HG03097 (cell line): ENCODE results near the gene SMIM38.

Experiments
- ATAC-seq: cut with Tn5 transposase; IDR thresholded peaks from one replicate; pipeline ENCODE4 v1.9.1; 2021; ENCODE audit not compliant: unreplicated experiment, low FRiP score

Gene SMIM38

DNA sequence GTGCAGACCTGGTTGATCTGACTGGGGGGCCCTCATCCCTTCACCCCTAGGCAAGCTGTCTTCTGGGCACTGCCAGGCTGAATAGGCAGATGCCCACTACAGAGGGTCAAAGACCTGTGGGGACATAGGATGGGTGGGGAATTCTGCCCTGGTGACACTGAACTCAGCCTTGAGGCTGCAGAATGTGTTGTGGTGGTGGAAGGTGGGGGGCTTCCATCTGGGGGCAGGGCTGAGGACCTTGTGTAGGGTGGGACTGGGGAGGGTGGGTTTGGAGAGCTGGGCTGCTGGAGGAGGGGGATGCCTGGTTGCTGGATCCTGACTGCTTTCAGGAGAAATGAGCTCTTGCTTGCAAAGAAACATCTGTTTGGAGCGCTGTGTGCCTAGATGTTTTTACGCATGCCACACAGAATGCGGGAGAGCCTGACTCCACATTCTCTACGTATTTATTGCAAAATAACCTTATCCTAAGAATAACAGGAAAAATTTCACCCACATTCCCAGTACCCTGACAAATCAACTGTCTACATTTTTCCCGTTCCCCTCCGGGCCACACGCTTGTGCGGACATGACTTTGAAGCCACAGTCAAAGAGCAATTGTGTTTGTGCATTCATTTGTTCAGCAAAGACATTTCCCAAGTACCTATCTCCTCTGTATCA is 18.3 kb downstream of the SMIM38 start:
- no peak for ATAC-seq

DNA sequence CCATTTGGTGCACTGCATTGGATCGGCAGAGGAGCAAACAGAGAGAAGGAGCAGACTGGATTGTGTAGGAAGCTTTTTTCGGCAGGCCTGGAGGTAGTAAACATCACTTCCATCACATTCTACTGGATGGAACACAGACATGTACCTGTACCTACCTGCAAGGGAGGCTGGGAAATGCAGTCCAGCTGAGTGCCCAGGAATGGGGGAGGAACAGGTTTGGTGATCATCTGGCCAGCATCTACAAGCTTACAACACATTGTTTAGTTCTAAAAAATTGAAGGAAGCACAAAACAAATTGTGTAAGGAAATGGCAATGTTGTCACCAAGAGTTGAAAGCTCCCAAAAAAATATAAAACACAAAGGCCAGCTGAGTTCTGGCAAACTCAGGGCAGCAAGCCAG is 19.1 kb downstream of the SMIM38 start:
- no peak for ATAC-seq

DNA sequence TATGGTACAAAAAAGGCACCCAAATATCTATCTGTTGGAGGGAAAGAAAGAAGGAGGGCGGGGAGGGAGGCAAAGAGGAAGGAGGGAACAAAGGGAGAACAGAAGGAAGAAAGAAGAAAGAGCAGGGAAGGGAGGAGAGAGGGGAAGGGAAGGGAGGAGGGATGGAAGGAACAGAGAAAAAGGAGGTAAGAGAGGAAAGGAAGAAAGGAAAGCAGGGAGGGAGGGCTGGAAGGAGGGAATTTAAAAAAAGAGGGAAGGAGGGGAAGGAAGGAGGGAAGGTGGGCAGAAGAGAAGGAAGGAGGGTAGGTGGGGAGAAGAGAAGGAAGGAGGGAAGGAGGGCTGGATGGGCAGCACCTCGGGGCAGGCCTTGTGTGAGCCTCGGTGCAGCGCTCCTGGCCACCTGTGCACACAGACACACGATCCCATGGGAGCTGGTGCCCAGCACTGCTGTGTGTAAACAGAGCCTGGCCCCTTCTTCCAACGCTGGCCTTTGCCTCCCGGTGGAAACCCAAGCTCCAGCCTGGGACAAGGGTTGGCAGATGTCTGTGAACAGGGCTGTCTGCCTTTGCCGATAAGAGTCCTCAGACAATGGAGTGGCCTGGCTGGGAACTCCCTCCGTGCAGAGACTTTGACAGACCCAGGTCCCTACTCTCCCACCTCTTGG is 23.2 kb downstream of the SMIM38 start:
- no peak for ATAC-seq

DNA sequence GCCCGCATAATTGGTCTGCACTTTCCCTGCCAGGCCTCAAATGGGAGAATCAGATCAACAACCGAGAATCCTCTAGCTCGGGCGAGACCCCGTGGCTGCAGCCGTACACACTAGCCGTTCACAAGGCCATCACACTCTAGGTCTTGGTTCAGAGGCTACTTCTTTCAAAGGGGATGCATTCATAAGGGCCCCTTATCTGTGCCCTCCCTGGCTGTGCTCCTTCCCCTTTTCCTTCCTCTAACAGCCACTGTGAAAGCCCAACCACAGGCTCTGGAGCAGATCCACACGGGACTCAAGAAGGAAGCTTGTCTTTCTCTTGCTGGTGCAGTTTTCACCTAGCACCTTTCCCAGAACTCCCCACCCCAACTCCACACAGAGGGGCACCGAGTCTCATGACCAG is 24.5 kb downstream of the SMIM38 start:
- ATAC-seq = no peak

DNA sequence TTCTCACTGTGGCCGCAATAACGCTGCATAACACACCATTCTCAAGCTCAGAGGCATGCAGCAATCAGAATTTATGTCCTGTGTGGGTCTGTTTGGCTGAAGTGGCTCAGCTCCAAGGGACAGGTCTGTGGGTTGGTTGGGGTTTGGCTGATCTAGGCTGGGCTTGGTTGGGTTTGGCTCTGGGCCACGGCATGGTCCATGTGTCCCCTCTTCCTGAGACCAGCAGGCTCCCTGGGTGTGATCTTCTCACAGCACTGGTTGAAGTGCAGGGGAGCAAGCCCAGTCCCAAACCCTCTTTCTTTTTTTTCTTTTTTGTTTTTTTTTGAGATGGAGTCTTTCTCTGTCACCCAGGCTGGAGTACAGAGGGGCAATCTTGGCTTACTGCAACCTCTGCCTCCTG is 25.0 kb downstream of the SMIM38 start:
- no peak for ATAC-seq

DNA sequence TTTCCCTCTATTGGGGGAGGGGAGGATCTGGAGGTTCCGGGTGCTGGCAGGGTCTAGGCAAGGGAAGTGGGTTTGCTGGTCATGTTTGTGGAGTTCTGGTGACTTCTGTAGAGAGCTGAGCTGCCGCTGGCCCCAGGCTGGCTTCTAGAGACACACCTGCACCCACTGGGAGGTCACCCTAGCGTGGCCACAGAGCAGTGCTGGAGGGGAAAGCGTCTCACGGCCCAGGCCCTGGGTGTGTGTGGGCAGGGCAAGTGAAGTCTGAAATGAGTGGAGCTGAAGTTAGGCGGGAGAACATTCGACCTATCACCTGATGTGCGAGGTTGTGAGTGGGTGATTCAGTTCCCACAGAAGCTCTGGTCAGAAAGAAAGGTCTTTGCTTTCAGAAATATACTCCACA is 27.9 kb downstream of the SMIM38 start:
- no peak for ATAC-seq

DNA sequence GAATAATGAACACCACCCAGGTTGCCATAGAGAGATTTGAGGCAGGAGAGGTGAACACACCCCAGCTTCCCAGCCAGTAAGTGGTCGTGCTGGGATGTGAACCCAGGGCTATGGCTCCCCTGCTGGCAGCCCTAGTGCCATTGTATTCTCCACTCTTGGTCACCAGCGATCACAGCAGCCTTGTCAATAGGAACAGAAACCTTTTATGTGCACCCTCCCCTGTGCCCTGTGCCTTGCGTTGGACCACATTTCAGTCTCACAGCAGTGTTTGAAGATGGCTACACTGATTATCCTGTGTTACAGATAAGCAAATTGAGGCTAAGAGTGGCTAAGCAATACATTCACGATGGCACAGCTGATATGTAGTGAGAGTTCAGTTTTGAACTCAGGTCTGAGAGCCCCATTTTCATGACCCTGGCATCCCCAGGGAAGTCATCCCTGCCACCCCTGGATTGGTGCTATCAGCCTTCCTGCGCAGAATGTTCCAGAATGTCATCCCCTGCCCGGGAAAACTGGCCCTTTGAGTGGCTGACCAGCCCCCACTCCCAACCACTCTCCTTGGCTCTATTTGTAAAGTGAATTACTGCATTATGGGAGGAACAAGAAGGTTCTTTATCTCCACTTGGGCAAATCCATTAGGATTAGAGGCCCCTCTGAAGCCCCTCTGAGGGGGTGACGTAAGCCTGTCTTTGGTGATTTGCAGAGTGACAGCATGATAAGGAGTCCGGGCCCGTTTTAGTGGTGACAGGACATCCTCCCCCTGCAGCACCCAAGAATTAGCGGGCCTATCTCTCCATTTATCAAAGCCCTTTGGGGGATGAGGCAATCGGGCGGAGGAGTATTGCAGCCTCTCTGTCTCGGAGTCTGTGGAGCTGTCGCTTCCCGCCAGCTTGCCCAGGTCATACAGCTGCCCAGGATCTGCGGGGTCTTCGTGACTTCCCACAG is 30.9 kb downstream of the SMIM38 start:
- ATAC-seq = no peak

DNA sequence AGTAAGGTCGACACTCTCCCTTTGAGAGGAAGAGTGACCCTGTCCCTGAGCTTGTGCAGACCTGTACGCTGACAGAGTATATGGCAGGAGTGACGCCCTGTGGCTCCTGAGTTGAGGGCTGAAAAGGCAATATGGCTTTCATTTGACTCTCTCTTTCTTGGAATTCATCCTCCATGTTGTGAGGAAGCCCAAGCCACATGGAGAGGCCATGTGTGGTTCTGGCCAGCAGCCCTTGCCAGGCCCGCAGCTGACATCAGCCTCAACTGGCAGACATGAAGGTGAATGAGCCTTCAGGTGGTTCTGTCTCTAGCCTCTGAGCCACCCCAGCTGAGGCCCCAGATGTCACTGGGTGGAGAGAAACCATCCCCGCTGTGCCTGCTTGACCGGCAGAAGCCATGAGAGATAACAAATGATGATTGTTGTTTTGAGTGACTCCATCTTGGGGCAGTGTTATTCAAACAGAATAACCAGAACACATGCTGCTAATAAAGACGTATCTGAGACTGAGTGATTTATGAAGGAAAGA is 31.9 kb downstream of the SMIM38 start:
- no peak for ATAC-seq

DNA sequence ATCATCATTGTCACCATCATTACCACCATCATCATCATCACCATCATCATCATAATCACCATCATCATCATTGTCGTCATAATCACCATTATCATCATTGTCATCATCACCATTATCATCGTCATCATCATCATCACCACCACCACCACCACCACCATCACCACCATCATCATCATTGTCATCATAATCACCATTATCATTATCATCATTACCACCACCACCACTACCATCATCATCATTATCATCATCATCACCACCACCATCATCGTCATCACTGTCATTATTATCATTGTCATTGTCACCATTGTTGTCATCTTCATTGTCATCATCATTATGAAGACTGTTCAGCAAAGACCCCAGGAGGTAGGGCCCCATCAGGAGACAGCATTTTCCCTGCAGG is 33.3 kb downstream of the SMIM38 start:
- ATAC-seq = no peak

DNA sequence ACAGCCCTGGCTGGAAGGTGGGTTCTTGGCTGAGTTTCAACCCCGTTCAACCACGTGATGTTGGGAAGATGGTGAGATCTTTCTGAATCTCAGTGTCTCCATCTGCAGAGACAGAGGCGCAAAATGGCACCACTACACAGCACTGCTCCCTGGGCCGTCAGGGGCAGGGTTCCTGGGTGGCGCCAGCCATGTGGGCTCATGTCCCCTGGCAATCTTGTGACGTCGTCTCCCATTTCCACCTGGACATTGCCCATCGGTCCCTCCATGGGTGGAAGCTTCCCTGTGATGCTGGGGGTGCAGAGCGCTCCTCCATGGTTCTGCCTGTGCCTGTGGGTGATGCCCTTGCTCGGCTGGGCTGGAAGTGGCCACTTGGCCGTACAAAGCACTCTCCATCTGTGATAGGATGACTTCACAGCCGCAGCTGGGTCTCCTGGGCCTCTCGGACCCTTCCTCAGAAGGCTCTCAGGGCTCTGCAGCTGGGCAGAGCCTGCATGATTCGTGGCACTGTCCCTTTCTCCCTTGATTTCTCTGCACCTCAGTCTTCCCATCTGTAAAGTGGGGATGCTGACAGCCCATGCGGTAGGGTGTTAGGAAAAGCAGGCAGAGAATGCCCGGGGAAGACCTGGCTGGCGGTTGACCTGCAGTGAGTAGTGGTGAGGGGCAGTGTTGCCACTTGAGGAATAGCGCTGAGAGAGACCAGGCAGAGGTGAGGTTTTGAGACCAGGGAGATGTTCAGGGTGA is 35.2 kb downstream of the SMIM38 start:
- no peak for ATAC-seq

DNA sequence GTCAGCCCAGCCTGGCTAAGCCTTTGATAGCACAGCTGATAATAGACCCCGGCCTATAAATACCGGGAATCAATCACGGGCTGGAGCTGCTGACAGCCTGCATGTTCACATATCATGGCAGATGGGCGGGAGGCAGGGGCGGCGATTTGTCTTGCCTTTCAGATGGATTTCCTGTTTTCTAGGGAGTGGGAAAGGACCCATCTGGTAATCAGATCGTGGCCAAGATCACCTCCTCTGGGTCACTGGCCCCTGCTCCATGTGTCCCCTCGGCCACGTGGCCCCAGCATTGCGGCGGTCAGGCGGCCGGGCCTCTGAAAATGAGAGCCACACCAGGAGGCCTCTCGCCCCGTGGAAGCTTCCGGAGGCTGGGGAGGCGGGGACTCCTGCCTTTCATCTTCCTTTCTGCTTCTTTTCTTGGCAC is 36.6 kb downstream of the SMIM38 start:
- ATAC-seq = no peak

DNA sequence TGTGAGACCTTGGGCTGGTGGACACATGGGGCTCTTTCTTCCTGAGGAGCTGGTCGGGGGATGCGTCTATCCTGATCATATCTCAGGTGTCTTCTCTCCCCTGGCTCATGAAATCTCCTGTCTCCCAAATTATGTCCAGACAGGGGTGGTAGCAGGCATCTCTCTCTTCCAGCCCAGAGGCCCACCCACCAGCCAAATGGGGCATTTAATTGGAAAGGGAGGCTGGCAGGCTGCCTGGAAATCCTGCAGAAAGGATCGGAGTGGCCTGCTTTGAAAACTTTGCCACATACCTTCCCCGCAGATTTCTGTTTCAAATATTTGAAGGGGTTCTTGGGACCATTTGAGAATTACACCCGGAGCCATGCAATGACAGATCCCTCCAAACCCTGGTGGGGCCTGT is 37.4 kb downstream of the SMIM38 start:
- no peak for ATAC-seq

DNA sequence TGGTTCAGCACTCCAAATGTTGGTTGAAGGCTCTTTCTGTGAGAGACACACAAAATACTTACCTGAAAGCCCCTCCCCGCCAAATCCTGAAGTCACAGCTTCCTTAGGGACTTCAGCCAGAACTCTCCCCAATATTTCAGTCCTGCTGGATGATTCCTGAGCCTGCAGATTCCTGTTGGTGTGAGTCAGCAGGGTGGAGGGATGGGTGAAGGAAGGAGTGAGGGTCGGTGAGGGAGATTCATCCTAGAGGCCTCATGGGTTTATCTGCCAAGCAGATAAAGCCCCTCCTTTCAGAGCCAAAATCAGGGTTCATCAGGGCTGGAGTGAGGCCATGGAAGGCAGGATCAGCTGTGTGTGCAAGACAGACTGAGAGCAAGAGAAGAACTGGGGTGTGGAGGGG is 37.9 kb downstream of the SMIM38 start:
- no peak for ATAC-seq

DNA sequence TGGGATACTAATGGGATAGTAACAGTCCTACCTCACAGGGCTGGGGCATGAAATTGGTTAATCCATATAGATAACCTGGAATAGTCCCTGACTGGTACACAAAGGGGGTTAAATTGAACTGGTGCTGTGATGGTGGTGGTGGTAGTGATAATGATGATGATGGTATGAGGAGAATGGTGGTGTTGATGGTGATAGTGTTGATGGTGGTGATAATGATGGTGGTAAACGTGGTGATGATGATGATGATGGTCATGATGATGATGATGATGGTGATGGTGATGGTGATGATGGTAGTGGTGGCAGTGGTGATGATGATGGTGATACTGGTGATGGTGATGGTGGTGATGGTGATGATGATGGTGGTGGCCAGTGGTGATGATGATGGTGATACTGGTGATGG is 38.7 kb downstream of the SMIM38 start:
- ATAC-seq = no peak

DNA sequence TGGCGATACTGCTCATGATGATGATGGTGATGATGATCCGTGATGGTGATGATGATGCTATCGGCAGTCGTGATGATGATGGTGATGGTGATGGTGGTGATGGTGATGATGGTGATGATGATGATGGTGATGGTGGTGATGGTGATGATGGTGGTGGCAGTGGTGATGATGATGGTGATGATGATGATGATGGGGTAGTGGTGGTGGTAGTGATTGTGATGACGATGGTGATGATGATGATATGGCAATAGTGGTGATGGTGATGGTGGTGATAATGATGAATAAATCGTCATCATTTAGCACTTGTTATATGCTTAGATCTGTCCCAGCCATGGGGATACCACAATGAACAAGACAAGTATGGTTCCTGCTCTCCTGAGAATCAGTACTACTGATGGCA is 39.2 kb downstream of the SMIM38 start:
- no peak for ATAC-seq

DNA sequence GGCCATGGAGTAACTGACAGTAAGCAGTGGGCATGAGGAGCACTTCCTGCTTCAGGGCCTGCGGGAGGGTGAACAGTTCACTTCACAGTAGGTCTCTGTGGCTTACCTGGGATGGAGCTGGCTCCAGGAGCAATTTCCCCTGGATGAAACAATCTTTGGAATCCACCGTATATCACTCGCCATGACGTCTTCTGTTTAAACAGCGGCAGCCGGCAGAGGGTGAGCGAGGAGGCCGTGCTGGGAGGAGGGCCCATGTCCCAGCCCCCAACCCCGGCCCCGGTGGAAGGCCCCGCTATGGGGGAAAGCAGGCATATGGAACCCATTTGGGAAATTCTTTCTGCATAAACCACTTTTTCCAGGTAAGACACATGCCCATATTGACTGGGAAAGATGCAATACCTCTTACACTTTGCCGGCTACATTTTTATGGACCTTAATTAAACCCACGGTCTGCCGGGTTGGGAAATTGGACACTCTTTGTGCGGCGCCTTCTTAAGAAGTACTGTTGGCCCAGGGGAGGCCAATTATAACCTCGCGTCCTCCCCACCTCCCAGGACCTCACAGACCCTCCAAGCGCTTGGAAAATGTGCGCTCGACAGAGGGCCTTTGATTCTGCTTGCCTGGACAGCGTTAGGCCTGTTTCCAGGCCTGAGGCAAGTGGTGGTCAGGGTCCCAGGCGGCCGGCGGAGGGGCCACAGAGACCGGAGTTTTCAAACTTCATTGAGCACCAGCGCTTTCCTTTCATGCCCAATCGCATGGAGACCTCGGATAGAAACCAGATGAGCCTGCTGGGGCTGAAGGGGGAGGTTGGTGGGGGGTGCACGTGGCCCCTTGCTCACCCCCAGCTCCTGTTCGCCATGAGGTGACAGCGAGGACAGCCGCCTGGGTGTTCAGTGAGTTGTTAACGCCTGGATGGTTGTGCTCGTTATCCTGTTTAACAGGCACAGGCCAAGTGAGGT is 40.4 kb downstream of the SMIM38 start:
- no peak for ATAC-seq

DNA sequence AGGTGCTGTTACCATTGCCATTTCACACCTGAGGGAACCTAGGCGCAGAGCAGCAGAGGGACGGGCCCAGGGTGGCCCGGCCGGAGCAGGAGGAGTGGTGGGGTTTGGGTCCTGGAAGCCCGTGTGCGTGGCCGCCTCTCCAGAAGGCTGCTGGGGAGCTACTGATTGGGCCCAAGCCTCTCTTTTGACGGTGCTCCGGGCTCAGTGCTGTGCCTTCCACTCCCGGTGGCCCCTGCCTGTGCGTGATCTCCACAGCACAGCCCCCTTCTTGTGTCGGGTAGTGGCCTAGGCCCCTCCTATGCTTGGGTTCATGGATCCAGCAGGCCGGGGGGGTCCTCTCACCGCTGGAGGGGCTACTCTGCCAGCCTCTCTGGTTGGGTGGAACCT is 41.0 kb downstream of the SMIM38 start:
- no peak for ATAC-seq

DNA sequence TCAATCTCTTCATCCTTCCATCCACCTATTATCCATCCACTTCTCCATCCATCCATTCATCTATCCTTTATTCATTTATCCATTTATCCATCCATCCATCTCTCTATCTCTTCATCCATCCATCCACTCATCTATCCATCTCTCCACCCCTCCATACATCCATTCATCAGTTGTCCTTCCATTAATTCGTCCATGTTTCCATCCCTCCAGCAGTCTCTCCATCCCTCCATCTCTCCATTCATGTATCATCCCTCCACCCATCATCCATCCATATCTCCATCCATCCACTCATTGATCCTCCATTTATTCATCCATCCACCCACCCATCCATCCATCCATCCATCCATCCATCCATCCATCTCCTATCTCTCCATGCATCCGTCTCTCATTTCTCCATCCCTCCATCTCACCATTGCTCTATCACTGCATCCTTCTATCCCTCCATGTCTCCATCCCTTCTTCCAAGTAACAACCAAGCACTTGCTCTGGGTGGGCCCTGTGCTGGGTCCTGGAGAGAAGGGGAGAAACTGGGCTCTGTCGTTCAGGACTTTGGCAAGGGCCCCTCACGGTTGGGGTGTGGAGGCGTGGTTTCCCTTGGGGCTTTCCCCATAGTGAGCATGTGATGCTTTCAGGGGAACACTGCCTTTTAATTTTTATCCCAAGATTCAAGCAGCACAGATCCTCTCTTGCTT is 43.3 kb downstream of the SMIM38 start:
- ATAC-seq = no peak
